Raji (cell line): ENCODE data around the gene ADAMTS8.

Source experiments
- POLR2A ChIP-seq: IDR thresholded peaks from 2 replicates; pipeline ENCODE4 v1.6.1; 2011; ENCODE audit warnings: low read depth, low read length, control low read depth; ENCODE audit not compliant: insufficient read depth

ADAMTS8 gene

GRCh38 chr11:130428316-130429119, at the start of gene ADAMTS8:
Gene ADAMTS8 (minus strand): TSS chr11:130428609. CDS start chr11:130428286, 323 bp downstream.
- TF ChIP-seq POLR2A = no peak

DNA sequence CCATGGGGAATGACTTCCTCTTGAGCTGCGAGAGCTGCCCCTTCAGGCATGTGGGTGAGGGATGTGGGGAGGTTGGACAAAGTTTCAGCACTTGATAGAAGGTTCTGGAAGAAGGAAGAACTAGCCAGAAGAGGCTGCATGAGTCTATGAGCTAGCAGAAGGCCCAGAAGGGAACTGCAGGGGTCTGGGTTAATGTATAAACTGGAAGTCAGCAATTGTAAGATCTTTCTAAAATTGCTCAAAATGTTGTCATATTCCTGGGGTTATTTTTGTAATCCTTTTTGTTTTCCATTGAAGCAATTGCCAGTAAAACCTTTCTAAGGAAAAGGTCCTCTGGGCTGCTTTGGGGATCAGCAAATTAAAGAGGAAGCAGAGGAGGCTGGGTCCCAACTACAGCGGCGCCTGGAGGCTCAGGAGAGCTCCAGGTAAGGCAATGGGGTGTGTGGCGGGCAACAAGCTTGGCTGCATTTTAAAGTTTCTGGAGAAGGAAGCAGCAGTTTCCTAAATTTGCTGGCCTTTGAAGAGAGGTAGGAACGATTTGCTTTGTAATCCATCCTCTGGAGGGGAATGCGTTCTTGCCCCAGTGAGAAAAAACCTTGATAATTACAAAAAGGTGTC, 49.3 kb upstream of the ADAMTS8 start:
- TF ChIP-seq POLR2A = no peak

GRCh38 chr11:130476922-130477491, 48.6 kb upstream of the ADAMTS8 start:
- no peak for TF ChIP-seq POLR2A

GRCh38 chr11:130476200-130476921, 48.0 kb upstream of the ADAMTS8 start:
- TF ChIP-seq POLR2A = no peak

DNA sequence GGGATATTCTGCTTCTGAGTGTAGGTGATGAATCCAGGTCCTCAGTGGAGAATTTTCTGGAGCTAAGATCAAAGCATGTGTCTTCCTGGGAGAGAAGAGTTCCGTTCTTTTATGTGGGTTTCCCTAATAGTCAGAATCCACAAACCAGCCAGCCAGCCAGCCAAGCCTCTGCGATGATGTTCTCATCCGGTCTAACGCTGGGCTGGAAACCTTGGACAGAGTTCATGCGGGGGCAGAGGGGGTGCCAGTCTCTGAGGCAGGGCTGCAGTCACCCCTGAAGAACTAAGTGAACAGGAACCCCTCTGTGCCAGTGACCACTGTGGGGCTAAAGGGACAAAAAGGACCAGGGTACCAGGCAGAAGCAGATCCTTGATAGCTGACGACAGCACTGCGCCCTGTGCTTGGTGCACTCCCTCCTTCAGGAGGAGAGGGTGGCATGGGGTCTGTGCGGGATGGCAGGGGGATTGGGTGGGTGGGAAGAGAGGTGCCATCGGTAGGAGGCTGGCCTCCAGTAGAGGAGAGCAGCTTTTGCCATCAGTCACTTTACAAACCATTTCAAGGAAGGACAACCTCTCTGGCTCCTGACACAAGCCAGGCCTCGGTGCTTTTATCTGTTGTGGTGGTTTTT, 47.1 kb upstream of the ADAMTS8 start:
- TF ChIP-seq POLR2A = no peak

DNA sequence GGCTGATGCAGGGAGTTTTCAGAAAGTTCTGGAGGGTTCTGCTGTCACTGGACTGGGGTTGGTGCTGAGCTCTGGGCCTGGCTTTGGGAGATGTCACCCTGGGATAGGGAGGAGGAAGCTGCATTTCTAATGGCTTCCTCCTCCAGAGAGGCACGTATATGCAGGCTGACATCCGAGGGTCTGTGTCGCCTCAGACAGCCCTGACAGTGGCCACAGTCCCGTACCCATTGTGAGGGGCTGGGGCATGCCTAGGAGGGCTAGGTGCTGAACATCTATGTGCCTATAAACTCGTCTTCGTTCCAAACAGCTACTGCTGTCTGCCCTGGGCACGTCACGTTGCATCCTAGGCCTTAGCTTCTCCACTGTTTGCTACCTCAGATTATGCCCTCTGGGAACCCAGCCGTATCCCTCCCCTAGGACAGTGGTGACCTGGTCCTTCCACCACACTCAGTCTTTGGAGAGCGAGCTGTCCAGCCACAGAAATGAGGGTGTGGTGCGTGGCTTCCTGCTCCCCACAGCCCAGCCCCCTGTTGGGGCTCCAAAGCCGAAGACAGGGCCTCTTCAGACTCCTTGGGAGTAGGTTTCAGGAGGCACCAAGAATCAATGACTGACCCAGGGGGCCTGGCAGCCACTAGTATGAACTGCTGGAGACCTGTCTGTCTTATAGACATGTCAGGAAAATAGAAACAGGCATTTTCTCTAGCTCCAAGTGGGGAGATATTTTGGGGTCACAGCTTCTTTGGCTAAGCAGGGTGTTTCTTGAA, 46.4 kb upstream of the ADAMTS8 start:
- TF ChIP-seq POLR2A = no peak

DNA sequence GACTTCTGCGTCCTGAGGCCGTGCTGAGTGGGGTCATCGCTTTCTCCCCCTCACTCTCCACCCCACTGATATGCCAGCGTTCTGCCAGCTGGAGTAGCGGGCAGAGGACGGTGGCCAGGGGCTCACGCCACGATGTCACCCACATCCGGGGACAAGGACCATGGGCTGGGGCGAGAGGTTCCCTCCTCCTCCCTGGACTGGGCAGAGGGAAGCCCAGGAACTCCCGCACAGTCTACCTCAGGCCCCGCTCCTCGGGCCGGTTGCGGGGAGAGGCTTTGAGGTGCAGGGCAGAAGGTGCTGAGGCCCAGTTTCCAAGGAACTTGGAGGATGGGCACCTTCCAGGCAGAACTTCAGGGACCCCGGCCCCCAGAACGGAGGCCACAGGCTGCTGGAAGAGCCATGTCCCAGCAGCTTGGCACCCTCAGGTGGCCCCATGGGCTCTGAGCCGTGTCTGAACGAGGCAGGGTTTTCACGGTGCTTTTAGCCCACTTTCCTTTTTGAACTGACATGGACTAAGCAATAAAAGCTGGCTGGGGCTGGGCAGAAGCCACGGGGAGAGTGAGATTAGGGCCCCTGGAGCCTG, 45.5 kb upstream of the ADAMTS8 start:
- TF ChIP-seq POLR2A = no peak

GRCh38 chr11:130473056-130473794, 44.8 kb upstream of the ADAMTS8 start:
- no peak for TF ChIP-seq POLR2A

DNA sequence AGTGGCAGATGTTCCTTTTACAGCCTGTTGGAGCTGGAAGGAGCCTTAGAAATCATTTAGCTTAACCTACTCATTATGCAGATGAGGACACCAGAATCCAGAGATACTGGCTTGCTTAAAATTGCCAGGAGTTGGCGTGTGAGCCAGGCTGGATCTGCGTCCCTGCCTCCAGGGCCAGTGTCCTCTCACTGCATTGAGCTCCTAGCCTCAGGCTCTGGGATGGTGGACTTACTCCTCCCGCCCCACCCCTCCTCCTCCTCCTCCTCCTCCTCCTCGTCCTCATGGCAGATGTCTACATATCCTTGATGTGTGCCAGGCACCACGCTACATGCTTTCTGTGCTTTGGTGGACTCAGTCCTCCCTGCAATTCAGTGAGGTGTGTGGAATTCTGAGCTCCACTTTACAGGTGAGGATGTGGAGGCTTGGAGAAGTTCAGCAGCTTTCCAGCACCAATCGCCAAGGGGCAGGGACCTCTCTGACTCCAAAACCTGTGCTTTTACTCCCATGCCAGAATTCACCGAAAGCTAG, 44.1 kb upstream of the ADAMTS8 start:
- TF ChIP-seq POLR2A = no peak

- TF ChIP-seq POLR2A = no peak
These were observed 43.5 kb upstream of the ADAMTS8 start for GRCh38 chr11:130471731-130472433.

DNA sequence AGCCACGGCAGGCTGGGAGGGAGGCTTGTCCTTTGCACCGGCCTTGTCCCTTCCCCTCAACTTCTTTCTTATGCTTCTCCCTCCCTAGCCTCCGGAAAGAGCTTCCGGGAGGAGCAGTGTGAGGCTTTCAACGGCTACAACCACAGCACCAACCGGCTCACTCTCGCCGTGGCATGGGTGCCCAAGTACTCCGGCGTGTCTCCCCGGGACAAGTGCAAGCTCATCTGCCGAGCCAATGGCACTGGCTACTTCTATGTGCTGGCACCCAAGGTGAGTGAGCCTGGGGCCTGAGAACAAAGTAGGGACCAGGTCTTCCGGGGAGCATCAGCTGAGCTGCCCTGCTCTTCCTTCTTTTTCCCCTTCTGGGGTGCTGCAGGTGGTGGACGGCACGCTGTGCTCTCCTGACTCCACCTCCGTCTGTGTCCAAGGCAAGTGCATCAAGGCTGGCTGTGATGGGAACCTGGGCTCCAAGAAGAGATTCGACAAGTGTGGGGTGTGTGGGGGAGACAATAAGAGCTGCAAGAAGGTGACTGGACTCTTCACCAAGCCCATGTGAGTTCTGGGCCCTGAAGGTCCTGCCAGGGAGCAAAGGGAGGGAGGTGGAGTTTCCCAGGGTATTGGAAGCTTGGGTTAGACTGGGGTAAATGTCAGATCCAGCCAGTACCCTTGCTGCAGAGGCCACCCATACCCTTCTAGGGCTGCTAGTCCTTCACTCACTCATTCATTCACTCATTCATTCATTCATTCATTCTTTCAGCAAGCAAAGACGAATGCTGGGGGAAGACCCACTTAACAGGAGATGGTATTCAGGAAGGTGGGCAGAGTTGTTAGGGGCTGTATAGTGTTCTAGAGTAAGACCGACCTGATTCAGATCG, 42.7 kb upstream of the ADAMTS8 start:
- no peak for TF ChIP-seq POLR2A

DNA sequence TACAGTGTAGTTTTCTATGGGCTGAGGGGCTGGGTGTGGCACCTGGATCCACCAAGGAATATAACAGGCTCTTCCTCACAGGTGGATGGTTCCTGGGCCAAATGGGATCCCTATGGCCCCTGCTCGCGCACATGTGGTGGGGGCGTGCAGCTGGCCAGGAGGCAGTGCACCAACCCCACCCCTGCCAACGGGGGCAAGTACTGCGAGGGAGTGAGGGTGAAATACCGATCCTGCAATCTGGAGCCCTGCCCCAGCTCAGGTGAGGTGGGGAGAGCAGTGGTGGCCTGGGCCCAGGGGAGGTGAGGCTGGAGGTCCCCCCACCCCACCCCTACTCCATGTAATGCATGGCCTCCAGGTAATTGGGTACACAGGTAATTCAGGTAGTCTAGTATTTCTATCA, 40.8 kb upstream of the ADAMTS8 start:
- no peak for TF ChIP-seq POLR2A
